Tibial artery (tissue), 4 donors: ENCODE data around the gene ATP10B.

Experiments
- DNase-seq, 2 donors: peaks; one replicate each; pipeline ENCODE4 v3.0.0-alpha.2; 2019
- H3K27ac ChIP-seq, 2 donors: fragments of 200-600 bp; sonication (generic) in 1 of 2; 1 replicate in 1 of 2; 2 replicates in 1 of 2; pipeline ENCODE4 v1.5.1; 2018 to 2019; ENCODE audit warnings: mild to moderate bottlenecking in 1 of 2
- H3K27me3 ChIP-seq, 2 donors: fragments of 200-600 bp; sonication (generic) in 1 of 2; one replicate each; pipeline versions ENCODE4 v1.5.1 to v1.6.0; 2016 to 2019
- H3K36me3 ChIP-seq, 3 donors: fragments of 200-600 bp; sonication (generic) in 2 of 3; one replicate each; pipeline ENCODE4 v1.5.1; 2016 to 2019; ENCODE audit warnings: mild to moderate bottlenecking in 2 of 3
- H3K4me1 ChIP-seq, 4 donors: fragments of 200-600 bp; sonication (generic) in 2 of 4; 1 replicate in 3 of 4; 2 replicates in 1 of 4; pipeline ENCODE4 v1.5.1; 2016 to 2019
- H3K4me3 ChIP-seq, 2 donors: fragments of 200-600 bp; sonication (generic) in 1 of 2; 1 replicate in 1 of 2; 2 replicates in 1 of 2; pipeline ENCODE4 v1.5.1; 2018 to 2019; ENCODE audit warnings: mild to moderate bottlenecking in 2 of 2
- H3K9me3 ChIP-seq, 3 donors: fragments of 200-600 bp; sonication (generic) in 1 of 3; one replicate each; pipeline ENCODE4 v1.5.1; 2016 to 2019
- CTCF ChIP-seq, 2 experiments: fragments of 200-600 bp in 1 of 2; fragments of 450-650 bp in 1 of 2; IDR thresholded peaks; one replicate each; pipeline ENCODE4 v1.5.1; 2017 to 2019; ENCODE audit warnings: antibody characterized with exemption in 2 of 2, mild to moderate bottlenecking in 1 of 2, moderate library complexity in 1 of 2
- intact Hi-C: fragments of 100-400 bp; cut with DNase I; formaldehyde crosslinking; loops from one replicate; pipeline ENCODE4 v1.15.0; 2023; ENCODE audit warnings: low total_unique reads

The ATP10B gene

GRCh38 chr5:160844177-160844576 is 7.8 kb downstream of the ATP10B start:
- H3K4me3 ChIP-seq, result no peak overlapping the region
- intact Hi-C loops, result no loop called here
- no peaks in the 10 kb centered on the region for H3K27me3 ChIP-seq
- H3K9me3 ChIP-seq, result no peaks in the 10 kb centered on the region
- H3K27ac ChIP-seq, result no peak overlapping the region
- no peaks in the 10 kb centered on the region for H3K4me1 ChIP-seq
- no peak for DNase-seq
- no peak for TF ChIP-seq CTCF (IDR thresholded peaks at IDR 0.05)
- H3K36me3 ChIP-seq, result no peaks in the 10 kb centered on the region

DNA sequence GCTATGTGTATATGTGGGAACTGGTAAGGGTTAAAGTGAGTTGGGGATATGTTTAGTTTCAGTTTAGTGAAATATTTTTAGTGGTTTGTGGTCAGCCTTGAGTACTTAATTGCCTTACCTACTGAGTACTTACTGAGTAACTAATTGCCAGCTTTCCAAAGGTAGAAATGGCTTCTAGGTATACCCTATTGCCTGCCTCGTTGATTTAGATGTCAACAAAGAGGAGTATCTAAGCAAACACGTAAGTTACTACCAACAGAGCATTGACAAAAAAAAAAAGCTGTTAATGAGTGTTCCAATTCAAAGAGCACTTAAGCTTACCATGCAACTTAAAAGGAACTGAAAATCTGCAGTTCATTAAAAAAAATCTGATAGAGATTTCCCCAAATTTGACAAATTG is 8.8 kb downstream of the ATP10B start:
- H3K27ac ChIP-seq, result no peak overlapping the region
- H3K4me1 ChIP-seq, result no peaks in the 10 kb centered on the region
- no peak for TF ChIP-seq CTCF (IDR thresholded peaks at IDR 0.05)
- intact Hi-C loops, result no loop called here
- no peaks in the 10 kb centered on the region for H3K27me3 ChIP-seq
- H3K4me3 ChIP-seq, result no peak overlapping the region
- DNase-seq, result no peak
- no peaks in the 10 kb centered on the region for H3K36me3 ChIP-seq
- H3K9me3 ChIP-seq, result no peaks in the 10 kb centered on the region

DNA sequence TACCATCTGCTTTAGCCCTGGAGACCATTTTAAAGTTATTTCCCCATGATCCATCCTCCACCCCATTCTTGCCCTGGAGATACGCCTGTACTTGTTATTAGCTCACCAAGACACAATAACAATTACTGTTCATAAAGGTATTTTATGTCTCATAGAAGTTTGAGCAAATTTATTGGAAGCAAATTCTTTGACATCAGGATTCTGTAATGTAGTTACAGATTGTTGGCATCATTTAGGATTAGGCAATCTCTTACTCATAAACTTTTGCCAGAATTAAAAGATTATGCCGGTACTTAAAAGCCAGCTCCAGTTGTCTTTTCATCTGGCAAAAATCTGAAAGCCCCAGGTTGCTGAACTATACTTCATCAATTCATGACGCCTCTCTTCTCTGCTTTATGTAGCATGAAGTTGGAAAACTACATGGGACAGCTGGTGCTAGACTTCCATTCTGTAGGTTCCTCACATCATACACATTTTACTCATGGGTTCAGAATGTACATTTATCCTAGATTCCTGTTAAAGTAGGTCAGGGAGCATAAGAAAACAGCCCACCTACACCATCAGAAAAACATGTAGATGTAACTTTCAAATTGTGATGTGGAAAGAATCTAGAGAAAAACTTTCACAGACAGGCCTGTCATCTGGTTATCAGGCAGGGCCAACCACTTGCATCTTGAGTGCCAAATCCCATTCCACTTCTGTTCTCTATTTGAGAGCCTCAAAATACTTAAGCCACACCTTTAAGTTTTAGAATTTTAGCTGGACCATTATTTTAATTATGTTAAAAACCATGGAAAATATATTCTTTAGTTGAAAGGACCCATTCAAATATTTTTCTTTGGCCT is 14.0 kb downstream of the ATP10B start:
- Histone ChIP-seq H3K27ac (no peak overlapping the region), H3K27me3 (no peaks in the 10 kb centered on the region), H3K4me1 (no peaks in the 10 kb centered on the region), H3K9me3 (peaks cover 0 to 7% (median 5%) of the 10 kb centered on the region in 3 donors), H3K36me3 (no peaks in the 10 kb centered on the region), H3K4me3 (no peak overlapping the region)
- no peak for TF ChIP-seq CTCF (IDR thresholded peaks at IDR 0.05)
- intact Hi-C loops, result no loop called here
- DNase-seq, result no peak

GRCh38 chr5:160837211-160837610 is 14.8 kb downstream of the ATP10B start:
- H3K27me3 ChIP-seq, result no peaks in the 10 kb centered on the region
- no peak for DNase-seq
- no peak for TF ChIP-seq CTCF (IDR thresholded peaks at IDR 0.05)
- H3K27ac ChIP-seq, result no peak overlapping the region
- H3K4me3 ChIP-seq, result no peak overlapping the region
- intact Hi-C loops, result no loop called here
- H3K36me3 ChIP-seq, result no peaks in the 10 kb centered on the region
- peaks cover 0 to 10% (median 8%) of the 10 kb centered on the region in 3 donors for H3K9me3 ChIP-seq
- no peaks in the 10 kb centered on the region for H3K4me1 ChIP-seq

GRCh38 chr5:160835818-160836528 is 16.0 kb downstream of the ATP10B start:
- DNase-seq, result no peak
- intact Hi-C loops, result no loop called here
- H3K4me3 ChIP-seq, result no peak overlapping the region

More at GRCh38 chr5:160835818-160836528, 16.0 kb downstream of the ATP10B start:
- H3K9me3 ChIP-seq, result peaks cover 0 to 10% (median 8%) of the 10 kb centered on the region in 3 donors
- H3K36me3 ChIP-seq, result no peaks in the 10 kb centered on the region
- H3K27me3 ChIP-seq, result no peaks in the 10 kb centered on the region
- no peaks in the 10 kb centered on the region for H3K4me1 ChIP-seq
- TF ChIP-seq CTCF (IDR thresholded peaks at IDR 0.05), result no peak
- no peak overlapping the region for H3K27ac ChIP-seq
